Mesendoderm (in vitro differentiated cells): Measurements from ENCODE around the gene NUMBL. TPM values are rescaled to one million over a fixed set of nuclear protein-coding genes. Genes with fewer than 3 reads are reported as not detected.

Experiments
- DNase-seq: peaks from one replicate; pipeline ENCODE4 v3.0.0; 2013
- H2AK5ac ChIP-seq: 2 replicates; pipeline ENCODE4 v1.6.1; 2013; ENCODE audit warnings: low read length, inconsistent platforms
- H2BK120ac ChIP-seq: 2 replicates; pipeline ENCODE4 v1.6.1; 2013; ENCODE audit warnings: low read depth, mild to moderate bottlenecking, low read length, moderate library complexity, mixed read lengths
- H2BK15ac ChIP-seq: replicated peaks from 2 replicates; pipeline ENCODE4 v1.6.1; 2013; ENCODE audit warnings: low read depth, mild to moderate bottlenecking, moderate library complexity
- H2BK5ac ChIP-seq: 2 replicates; pipeline ENCODE4 v1.6.1; 2013; ENCODE audit warnings: low read length, inconsistent platforms
- H3K18ac ChIP-seq: 2 replicates; pipeline ENCODE4 v1.6.1; 2013; ENCODE audit warnings: mild to moderate bottlenecking, low read length, mixed read lengths
- H3K23ac ChIP-seq: one replicate; pipeline ENCODE4 v1.6.1; 2013; ENCODE audit warnings: low read length
- H3K27ac ChIP-seq: 2 replicates; pipeline ENCODE4 v1.5.1; 2013; ENCODE audit warnings: low read depth, mild to moderate bottlenecking, inconsistent platforms, low read length, moderate library complexity
- H3K27me3 ChIP-seq: 2 replicates; pipeline ENCODE4 v1.6.1; 2013; ENCODE audit warnings: low read length, control low read depth, mild to moderate bottlenecking, inconsistent platforms; ENCODE audit not compliant: insufficient read depth, poor library complexity
- H3K36me3 ChIP-seq: 2 replicates; pipeline ENCODE4 v1.6.1; 2013; ENCODE audit warnings: low read length, inconsistent platforms; ENCODE audit not compliant: control insufficient read depth, insufficient read depth
- H3K4ac ChIP-seq: one replicate; pipeline ENCODE4 v1.6.1; 2013; ENCODE audit warnings: low read depth, mild to moderate bottlenecking, low read length, moderate library complexity
- H3K4me1 ChIP-seq: 2 replicates; pipeline ENCODE4 v1.6.1; 2013; ENCODE audit warnings: low read depth, low read length, inconsistent platforms; ENCODE audit not compliant: control insufficient read depth
- H3K4me2 ChIP-seq: 2 replicates; pipeline ENCODE4 v1.6.1; 2013; ENCODE audit warnings: low read length
- H3K4me3 ChIP-seq: 2 replicates; pipeline ENCODE4 v1.5.1; 2013; ENCODE audit warnings: mild to moderate bottlenecking, low read length
- H3K56ac ChIP-seq: one replicate; pipeline ENCODE4 v1.6.1; 2013; ENCODE audit warnings: low read length
- H3K79me1 ChIP-seq: 2 replicates; pipeline ENCODE4 v1.6.1; 2013; ENCODE audit warnings: low read length, inconsistent platforms
- H3K79me2 ChIP-seq: 2 replicates; pipeline ENCODE4 v1.6.1; 2013; ENCODE audit warnings: mild to moderate bottlenecking, low read length; ENCODE audit not compliant: control insufficient read depth, insufficient read depth
- H3K9ac ChIP-seq: 2 replicates; pipeline ENCODE4 v1.6.1; 2013; ENCODE audit warnings: low read length, inconsistent platforms
- H4K5ac ChIP-seq: one replicate; pipeline ENCODE4 v1.6.1; 2013; ENCODE audit warnings: low read length
- H4K8ac ChIP-seq: one replicate; pipeline ENCODE4 v1.6.1; 2013; ENCODE audit warnings: low read depth, mild to moderate bottlenecking, control low read depth, low read length, moderate library complexity
- WGBS: extraction: QIAGEN DNeasy Blood & Tissue Kit; methylation state at CpG from one replicate; pipeline ENCODE4 v1.1.7; 2013; ENCODE audit warnings: low lambda C conversion rate, missing lambda C conversion rate; ENCODE audit not compliant: insufficient coverage; ENCODE audit errors: extremely low coverage; 5-methylcytosine and 5-hydroxymethylcytosine counted together
- polyA plus RNA-seq, 2 experiments: library from polyadenylated mRNA; stranded (reverse); fragments of 200-250 nt; gene quantifications; one replicate each; pipeline ENCODE4 v1.2.3, GENCODE V29; 2013

The NUMBL gene
- polyA plus RNA-seq (2013, experiment 1 of 2): 11.9 TPM
- 11.9 TPM for polyA plus RNA-seq (2013, experiment 2 of 2)

GRCh38 chr19:40690050-40690692, at the start of gene NUMBL:
NUMBL (minus strand) TSS chr19:40690651; CDS start chr19:40690483, 168 bp downstream.
- peak within 1 kb of the TSS; percentile 39 for H4K5ac ChIP-seq

GRCh38 chr19:40739030-40739839, 48.8 kb upstream of the NUMBL start:
- no CpG with 5 or more reads among the region's 22 CpGs for WGBS
- H3K23ac ChIP-seq: no peak overlapping the region
- H3K79me1 ChIP-seq: no peaks in the 10 kb centered on the region
- H3K27ac ChIP-seq: no peak overlapping the region
- H3K18ac ChIP-seq: no peak overlapping the region
- no peak overlapping the region for H2AK5ac ChIP-seq
- H3K36me3 ChIP-seq: peaks cover 4% of the 10 kb centered on the region
- no peak overlapping the region for H2BK15ac ChIP-seq
- H4K5ac ChIP-seq: no peak overlapping the region
- no peak overlapping the region for H3K4me3 ChIP-seq
- no peaks in the 10 kb centered on the region for H3K79me2 ChIP-seq
- no peaks in the 10 kb centered on the region for H3K27me3 ChIP-seq
- no peak overlapping the region for H3K56ac ChIP-seq
- H3K4me2 ChIP-seq: no peak overlapping the region
- DNase-seq: no peak
- H3K4me1 ChIP-seq: no peaks in the 10 kb centered on the region
- no peak overlapping the region for H2BK120ac ChIP-seq
- no peak overlapping the region for H3K9ac ChIP-seq
- H4K8ac ChIP-seq: no peak overlapping the region
- H3K4ac ChIP-seq: no peak overlapping the region
- no peak overlapping the region for H2BK5ac ChIP-seq

More at GRCh38 chr19:40690050-40690692, at the start of gene NUMBL:
- Histone ChIP-seq H3K27ac (peak within 1 kb of the TSS; percentile 81), H3K4me2 (peak within 1 kb of the TSS; percentile 97), H3K56ac (peak within 1 kb of the TSS; percentile 95), H3K4ac (peak within 1 kb of the TSS; percentile 49), H3K79me2 (peaks cover 12% of the 10 kb centered on the region), H2BK120ac (no peak within 1 kb of the TSS), H2AK5ac (peak within 1 kb of the TSS; percentile 59), H4K8ac (no peak within 1 kb of the TSS), H3K9ac (peak within 1 kb of the TSS; percentile 90), H2BK15ac (no peak within 1 kb of the TSS), H3K23ac (peak within 1 kb of the TSS; percentile 94), H3K4me1 (peaks cover 1% of the 10 kb centered on the region), H2BK5ac (peak within 1 kb of the TSS; percentile 43), H3K4me3 (peak within 1 kb of the TSS; percentile 78), H3K18ac (peak within 1 kb of the TSS; percentile 43), H3K27me3 (no peaks in the 10 kb centered on the region), H3K36me3 (peaks cover 4% of the 10 kb centered on the region), H3K79me1 (peaks cover 18% of the 10 kb centered on the region)
- no CpG with 5 or more reads among the region's 50 CpGs for WGBS
- no peak for DNase-seq

GRCh38 chr19:40737102-40737644, 46.7 kb upstream of the NUMBL start:
- DNase-seq: no peak
- Histone ChIP-seq H3K4me1 (no peaks in the 10 kb centered on the region), H3K18ac (no peak overlapping the region), H2BK15ac (no peak overlapping the region), H4K5ac (no peak overlapping the region), H2AK5ac (no peak overlapping the region), H3K4me2 (no peak overlapping the region), H3K4ac (no peak overlapping the region), H3K9ac (no peak overlapping the region), H3K79me2 (no peaks in the 10 kb centered on the region), H3K27ac (no peak overlapping the region), H3K36me3 (peaks cover 7% of the 10 kb centered on the region), H4K8ac (no peak overlapping the region), H3K56ac (no peak overlapping the region), H3K79me1 (no peaks in the 10 kb centered on the region), H3K27me3 (no peaks in the 10 kb centered on the region), H2BK120ac (no peak overlapping the region), H3K23ac (no peak overlapping the region), H3K4me3 (no peak overlapping the region), H2BK5ac (no peak overlapping the region)
- no CpG with 5 or more reads among the region's 9 CpGs for WGBS

- Histone ChIP-seq H4K8ac (no peak overlapping the region), H3K79me1 (no peaks in the 10 kb centered on the region), H2AK5ac (no peak overlapping the region), H2BK15ac (no peak overlapping the region), H3K4me2 (no peak overlapping the region), H3K9ac (no peak overlapping the region), H2BK120ac (no peak overlapping the region), H3K27me3 (no peaks in the 10 kb centered on the region), H3K56ac (no peak overlapping the region), H3K27ac (no peak overlapping the region), H2BK5ac (no peak overlapping the region), H4K5ac (no peak overlapping the region), H3K4me3 (no peak overlapping the region), H3K4me1 (no peaks in the 10 kb centered on the region), H3K79me2 (no peaks in the 10 kb centered on the region), H3K36me3 (peaks cover 7% of the 10 kb centered on the region), H3K23ac (no peak overlapping the region), H3K18ac (no peak overlapping the region), H3K4ac (no peak overlapping the region)
- WGBS: no CpG with 5 or more reads among the region's 9 CpGs
- no peak for DNase-seq
Observed at GRCh38 chr19:40736661-40737060, 46.2 kb upstream of the NUMBL start.

DNA sequence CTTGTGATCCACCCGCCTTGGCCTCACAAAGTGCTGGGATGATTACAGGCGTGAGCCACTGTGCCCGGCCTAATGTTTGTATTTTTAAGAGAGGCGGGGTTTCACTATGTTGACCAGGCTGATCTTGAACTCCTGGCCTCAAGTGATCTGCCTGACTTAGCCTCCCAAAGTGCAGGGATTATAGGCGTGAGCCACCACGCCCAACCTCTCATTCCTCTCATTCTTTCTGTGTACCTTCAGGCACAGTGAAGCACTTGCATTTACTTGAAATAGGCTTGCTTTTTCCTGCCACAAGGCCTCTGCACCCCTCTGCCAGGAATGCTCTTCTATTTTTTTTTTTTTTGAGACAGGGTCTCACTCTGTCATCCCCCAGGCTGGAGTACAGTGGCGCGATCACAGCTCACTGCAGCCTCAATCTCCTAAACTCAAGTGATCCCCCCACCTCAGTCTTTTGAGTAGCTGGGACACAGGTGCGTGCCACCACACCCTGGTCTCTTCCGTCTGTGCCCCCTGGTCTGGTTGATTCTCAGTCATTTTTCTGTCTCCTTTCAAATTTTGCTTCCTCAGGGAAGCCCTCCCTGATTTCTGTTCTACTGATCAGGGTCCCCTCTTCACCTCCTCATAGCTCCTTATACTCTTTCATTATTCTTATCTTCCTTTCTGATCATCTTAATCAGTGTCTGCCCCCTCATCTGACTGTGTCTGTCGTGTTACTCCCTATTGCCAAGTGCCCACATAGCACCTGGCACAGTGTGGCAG, 44.7 kb upstream of the NUMBL start:
- Histone ChIP-seq H3K27me3 (no peaks in the 10 kb centered on the region), H3K4me3 (no peak overlapping the region), H3K56ac (no peak overlapping the region), H3K79me1 (no peaks in the 10 kb centered on the region), H3K23ac (no peak overlapping the region), H3K18ac (no peak overlapping the region), H2AK5ac (no peak overlapping the region), H2BK120ac (no peak overlapping the region), H3K4me1 (no peaks in the 10 kb centered on the region), H2BK15ac (no peak overlapping the region), H4K5ac (no peak overlapping the region), H3K4ac (no peak overlapping the region), H3K27ac (no peak overlapping the region), H2BK5ac (no peak overlapping the region), H3K79me2 (no peaks in the 10 kb centered on the region), H4K8ac (no peak overlapping the region), H3K36me3 (peaks cover 7% of the 10 kb centered on the region), H3K4me2 (no peak overlapping the region), H3K9ac (no peak overlapping the region)
- no peak for DNase-seq
- WGBS: no CpG with 5 or more reads among the region's 11 CpGs
